K562 (cell line): ENCODE results near the gene PDE8B. TPM values are rescaled to one million over a fixed set of nuclear protein-coding genes. Genes with fewer than 3 reads are reported as not detected.

Source experiments
- CHD4 ChIP-seq: fragments of 200-600 bp; sonication (generic); IDR thresholded peaks from 3 replicates; pipeline ENCODE4 v1.6.1; 2012; ENCODE audit warnings: low read depth, mild to moderate bottlenecking, mixed read lengths, low read length, inconsistent platforms; ENCODE audit not compliant: insufficient read depth, insufficient replicate concordance, poor library complexity, severe bottlenecking
- KDM5B ChIP-seq: fragments of 200-600 bp; sonication (generic); IDR thresholded peaks from 2 replicates; pipeline ENCODE4 v1.6.1; 2012; ENCODE audit warnings: low read depth, mild to moderate bottlenecking, moderate library complexity, low read length, control low read depth, inconsistent platforms; ENCODE audit not compliant: insufficient replicate concordance
- MEF2A ChIP-seq: IDR thresholded peaks from 2 replicates; pipeline ENCODE4 v1.6.1; 2011; ENCODE audit warnings: low read depth, mild to moderate bottlenecking, low read length, moderate library complexity; ENCODE audit not compliant: control insufficient read depth
- POLR2AphosphoS5 ChIP-seq: IDR thresholded peaks from 2 replicates; pipeline ENCODE4 v1.6.1; 2011; ENCODE audit warnings: mild to moderate bottlenecking, low read depth, low read length, moderate library complexity; ENCODE audit not compliant: control insufficient read depth, insufficient read depth
- SMAD3 ChIP-seq: fragments of 450-650 bp; formaldehyde crosslinking; conservative IDR thresholded peaks from 2 replicates; pipeline ENCODE4 v1.4.0; 2020; ENCODE audit warnings: mild to moderate bottlenecking
- TCF3 ChIP-seq: sonication (generic); formaldehyde crosslinking; IDR thresholded peaks from 2 replicates; pipeline ENCODE4 v1.4.0; 2020; ENCODE audit warnings: mild to moderate bottlenecking, missing genetic modification reagents
- THRAP3 ChIP-seq: fragments of 450-650 bp; IDR thresholded peaks from 2 replicates; pipeline ENCODE4 v1.6.1; 2016; ENCODE audit warnings: mild to moderate bottlenecking, inconsistent platforms, borderline replicate concordance
- XRCC5 ChIP-seq: fragments of 200-400 bp; formaldehyde crosslinking; IDR thresholded peaks from 2 replicates; pipeline ENCODE4 v1.6.1; 2017; ENCODE audit warnings: low read depth, mild to moderate bottlenecking, low read length
- ZFP30 ChIP-seq: fragments of 250-450 bp; sonication (Bioruptor Pico); IDR thresholded peaks from 2 replicates; pipeline ENCODE4 v1.8.0; 2022; ENCODE audit warnings: moderate library complexity, mild to moderate bottlenecking, inconsistent platforms, borderline replicate concordance
- ZKSCAN1 ChIP-seq: fragments of 150-350 bp; IDR thresholded peaks from 2 replicates; pipeline ENCODE4 v1.6.1; 2016; ENCODE audit warnings: low read depth, low read length
- polyA plus RNA-seq, 8 experiments: library from polyadenylated mRNA; depleted of rRNA in 4 of 8; stranded (reverse) in 5 of 8; unstranded in 3 of 8; fragments of >200 nt; fragmentation: Nextera tagmentation in 2 of 8; fragmentation: Illumina TruSeq in 1 of 8; extraction: Ambion mirVana in 2 of 8; extraction: Trizol in 1 of 8; gene quantifications; 2 replicates each; pipeline versions ENCODE4 v1.2.1 to v1.2.3, GENCODE V29; 2011 to 2014; ENCODE audit warnings: inconsistent platforms in 1 of 8, missing spikeins in 1 of 8
- total RNA-seq, 7 experiments: library from RNA; depleted of rRNA in 6 of 7; stranded (reverse); fragments of >200 nt in 6 of 7; fragmentation: Illumina TruSeq in 2 of 7; extraction: Trizol in 2 of 7; gene quantifications; 2 replicates each; pipeline versions ENCODE4 v1.2.1 to v1.2.3, GENCODE V29; 2011 to 2021; ENCODE audit warnings: low replicate concordance in 1 of 7
- TF ChIP-seq, protein P1 (sequence below): fragments of 450-650 bp; IDR thresholded peaks from 2 replicates; pipeline ENCODE4 v1.6.1; 2017; ENCODE audit warnings: antibody characterized with exemption, mild to moderate bottlenecking
- TF ChIP-seq, protein P2 (sequence below): fragments of 250-450 bp; sonication (Bioruptor Pico); IDR thresholded peaks from 2 replicates; pipeline ENCODE4 v1.8.0; 2021; ENCODE audit warnings: moderate library complexity, mild to moderate bottlenecking, inconsistent platforms
- TF ChIP-seq, protein P3 (sequence below): sonication (generic); formaldehyde crosslinking; IDR thresholded peaks from 2 replicates; pipeline ENCODE4 v1.8.1; 2023; ENCODE audit warnings: mild to moderate bottlenecking, missing genetic modification reagents

The PDE8B gene
- total and polyA plus RNA-seq, 9 of the 15 experiments (the other 6 are each of a cell fraction or from before 2014, with no cell fraction given), result 0.15 to 0.28 TPM; not detected in 7

DNA sequence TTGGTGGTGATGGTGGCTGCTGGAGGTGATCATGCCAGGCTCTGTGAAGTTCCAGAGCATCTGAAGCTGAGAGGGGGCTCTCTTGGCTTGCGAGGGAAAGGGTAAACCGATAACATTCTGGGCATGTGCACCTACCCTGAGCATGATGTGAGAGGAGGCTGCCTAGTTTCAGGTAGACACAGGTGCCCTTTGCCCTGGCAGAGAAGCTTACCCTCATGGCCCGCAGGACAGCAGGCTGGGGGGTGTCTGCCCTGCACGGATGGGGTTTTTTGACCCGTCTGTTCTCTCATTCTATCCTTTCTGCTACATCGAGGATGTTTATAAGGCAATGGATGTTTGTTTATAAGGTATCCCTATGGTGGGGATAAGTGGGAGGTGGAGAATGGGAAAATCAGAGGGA, 148.8 kb downstream of the PDE8B start (continued):
- TF ChIP-seq XRCC5 (no peak), CHD4 (no peak), ZFP30 (CRISPR knock-in tag) (no peak), SMAD3 (no peak), THRAP3 (no peak), ZKSCAN1 (no peak), MEF2A (no peak), POLR2AphosphoS5 (no peak), TCF3 (CRISPR knock-in tag) (no peak), KDM5B (no peak)
- TF ChIP-seq, protein P1, sequence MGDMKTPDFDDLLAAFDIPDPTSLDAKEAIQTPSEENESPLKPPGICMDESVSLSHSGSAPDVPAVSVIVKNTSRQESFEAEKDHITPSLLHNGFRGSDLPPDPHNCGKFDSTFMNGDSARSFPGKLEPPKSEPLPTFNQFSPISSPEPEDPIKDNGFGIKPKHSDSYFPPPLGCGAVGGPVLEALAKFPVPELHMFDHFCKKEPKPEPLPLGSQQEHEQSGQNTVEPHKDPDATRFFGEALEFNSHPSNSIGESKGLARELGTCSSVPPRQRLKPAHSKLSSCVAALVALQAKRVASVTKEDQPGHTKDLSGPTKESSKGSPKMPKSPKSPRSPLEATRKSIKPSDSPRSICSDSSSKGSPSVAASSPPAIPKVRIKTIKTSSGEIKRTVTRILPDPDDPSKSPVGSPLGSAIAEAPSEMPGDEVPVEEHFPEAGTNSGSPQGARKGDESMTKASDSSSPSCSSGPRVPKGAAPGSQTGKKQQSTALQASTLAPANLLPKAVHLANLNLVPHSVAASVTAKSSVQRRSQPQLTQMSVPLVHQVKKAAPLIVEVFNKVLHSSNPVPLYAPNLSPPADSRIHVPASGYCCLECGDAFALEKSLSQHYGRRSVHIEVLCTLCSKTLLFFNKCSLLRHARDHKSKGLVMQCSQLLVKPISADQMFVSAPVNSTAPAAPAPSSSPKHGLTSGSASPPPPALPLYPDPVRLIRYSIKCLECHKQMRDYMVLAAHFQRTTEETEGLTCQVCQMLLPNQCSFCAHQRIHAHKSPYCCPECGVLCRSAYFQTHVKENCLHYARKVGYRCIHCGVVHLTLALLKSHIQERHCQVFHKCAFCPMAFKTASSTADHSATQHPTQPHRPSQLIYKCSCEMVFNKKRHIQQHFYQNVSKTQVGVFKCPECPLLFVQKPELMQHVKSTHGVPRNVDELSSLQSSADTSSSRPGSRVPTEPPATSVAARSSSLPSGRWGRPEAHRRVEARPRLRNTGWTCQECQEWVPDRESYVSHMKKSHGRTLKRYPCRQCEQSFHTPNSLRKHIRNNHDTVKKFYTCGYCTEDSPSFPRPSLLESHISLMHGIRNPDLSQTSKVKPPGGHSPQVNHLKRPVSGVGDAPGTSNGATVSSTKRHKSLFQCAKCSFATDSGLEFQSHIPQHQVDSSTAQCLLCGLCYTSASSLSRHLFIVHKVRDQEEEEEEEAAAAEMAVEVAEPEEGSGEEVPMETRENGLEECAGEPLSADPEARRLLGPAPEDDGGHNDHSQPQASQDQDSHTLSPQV, result no peak
- TF ChIP-seq, protein P2, sequence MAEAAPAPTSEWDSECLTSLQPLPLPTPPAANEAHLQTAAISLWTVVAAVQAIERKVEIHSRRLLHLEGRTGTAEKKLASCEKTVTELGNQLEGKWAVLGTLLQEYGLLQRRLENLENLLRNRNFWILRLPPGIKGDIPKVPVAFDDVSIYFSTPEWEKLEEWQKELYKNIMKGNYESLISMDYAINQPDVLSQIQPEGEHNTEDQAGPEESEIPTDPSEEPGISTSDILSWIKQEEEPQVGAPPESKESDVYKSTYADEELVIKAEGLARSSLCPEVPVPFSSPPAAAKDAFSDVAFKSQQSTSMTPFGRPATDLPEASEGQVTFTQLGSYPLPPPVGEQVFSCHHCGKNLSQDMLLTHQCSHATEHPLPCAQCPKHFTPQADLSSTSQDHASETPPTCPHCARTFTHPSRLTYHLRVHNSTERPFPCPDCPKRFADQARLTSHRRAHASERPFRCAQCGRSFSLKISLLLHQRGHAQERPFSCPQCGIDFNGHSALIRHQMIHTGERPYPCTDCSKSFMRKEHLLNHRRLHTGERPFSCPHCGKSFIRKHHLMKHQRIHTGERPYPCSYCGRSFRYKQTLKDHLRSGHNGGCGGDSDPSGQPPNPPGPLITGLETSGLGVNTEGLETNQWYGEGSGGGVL (CRISPR knock-in tag), result no peak
- TF ChIP-seq, protein P3, sequence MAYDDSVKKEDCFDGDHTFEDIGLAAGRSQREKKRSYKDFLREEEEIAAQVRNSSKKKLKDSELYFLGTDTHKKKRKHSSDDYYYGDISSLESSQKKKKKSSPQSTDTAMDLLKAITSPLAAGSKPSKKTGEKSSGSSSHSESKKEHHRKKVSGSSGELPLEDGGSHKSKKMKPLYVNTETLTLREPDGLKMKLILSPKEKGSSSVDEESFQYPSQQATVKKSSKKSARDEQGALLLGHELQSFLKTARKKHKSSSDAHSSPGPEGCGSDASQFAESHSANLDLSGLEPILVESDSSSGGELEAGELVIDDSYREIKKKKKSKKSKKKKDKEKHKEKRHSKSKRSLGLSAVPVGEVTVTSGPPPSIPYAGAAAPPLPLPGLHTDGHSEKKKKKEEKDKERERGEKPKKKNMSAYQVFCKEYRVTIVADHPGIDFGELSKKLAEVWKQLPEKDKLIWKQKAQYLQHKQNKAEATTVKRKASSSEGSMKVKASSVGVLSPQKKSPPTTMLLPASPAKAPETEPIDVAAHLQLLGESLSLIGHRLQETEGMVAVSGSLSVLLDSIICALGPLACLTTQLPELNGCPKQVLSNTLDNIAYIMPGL (CRISPR knock-in tag), result no peak
